Ammon's horn (tissue), 1 donor: ENCODE measurements around the gene PODNL1.

Experiments
- DNase-seq: peaks from one replicate; pipeline ENCODE4 v3.0.0-alpha.2; 2016; ENCODE audit warnings: low spot score

The PODNL1 gene, protein sequence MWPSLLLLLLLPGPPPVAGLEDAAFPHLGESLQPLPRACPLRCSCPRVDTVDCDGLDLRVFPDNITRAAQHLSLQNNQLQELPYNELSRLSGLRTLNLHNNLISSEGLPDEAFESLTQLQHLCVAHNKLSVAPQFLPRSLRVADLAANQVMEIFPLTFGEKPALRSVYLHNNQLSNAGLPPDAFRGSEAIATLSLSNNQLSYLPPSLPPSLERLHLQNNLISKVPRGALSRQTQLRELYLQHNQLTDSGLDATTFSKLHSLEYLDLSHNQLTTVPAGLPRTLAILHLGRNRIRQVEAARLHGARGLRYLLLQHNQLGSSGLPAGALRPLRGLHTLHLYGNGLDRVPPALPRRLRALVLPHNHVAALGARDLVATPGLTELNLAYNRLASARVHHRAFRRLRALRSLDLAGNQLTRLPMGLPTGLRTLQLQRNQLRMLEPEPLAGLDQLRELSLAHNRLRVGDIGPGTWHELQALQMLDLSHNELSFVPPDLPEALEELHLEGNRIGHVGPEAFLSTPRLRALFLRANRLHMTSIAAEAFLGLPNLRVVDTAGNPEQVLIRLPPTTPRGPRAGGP

DNA sequence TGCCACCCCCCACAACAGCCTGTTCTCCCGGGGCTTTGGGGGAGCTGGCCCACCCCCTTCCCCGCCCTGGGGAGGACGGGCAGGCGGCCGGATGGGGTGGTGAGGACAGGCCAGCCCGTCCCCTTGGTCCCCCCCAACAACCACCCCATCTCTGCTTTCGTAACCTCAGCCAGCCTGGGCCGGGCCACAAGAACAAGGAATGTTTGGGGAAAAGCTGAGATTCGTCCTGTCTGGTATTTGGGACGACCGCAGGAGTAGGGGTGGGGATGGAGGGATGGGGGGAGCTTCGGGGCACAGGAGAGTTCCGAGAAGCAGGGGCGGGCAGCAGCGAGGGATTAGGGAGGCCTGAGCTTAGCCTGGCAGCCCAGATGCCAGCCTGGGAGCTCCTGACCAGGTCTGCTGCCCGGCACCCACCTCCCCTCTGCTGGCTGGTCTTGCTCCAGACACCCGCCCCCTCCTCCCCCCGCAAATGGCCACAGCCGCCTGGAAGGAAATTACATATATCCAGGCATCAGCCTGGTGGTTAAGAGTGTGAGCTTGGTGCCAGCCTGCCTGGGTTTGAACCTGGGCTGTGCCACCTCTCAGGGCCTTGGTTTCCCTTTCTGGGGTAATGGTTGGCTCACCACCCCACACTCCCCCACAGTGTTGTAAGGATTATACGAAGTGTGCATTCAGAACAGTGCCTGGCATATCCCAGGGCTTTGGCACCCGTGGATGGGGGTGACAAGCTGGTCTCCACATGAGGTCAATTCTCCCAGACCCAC is at the start of gene PODNL1:
Gene PODNL1 (minus strand): TSS at position 117 of the 764 bp plus-strand sequence. CDS start 236 bp downstream, outside the sequence.
- no peak for DNase-seq

DNA sequence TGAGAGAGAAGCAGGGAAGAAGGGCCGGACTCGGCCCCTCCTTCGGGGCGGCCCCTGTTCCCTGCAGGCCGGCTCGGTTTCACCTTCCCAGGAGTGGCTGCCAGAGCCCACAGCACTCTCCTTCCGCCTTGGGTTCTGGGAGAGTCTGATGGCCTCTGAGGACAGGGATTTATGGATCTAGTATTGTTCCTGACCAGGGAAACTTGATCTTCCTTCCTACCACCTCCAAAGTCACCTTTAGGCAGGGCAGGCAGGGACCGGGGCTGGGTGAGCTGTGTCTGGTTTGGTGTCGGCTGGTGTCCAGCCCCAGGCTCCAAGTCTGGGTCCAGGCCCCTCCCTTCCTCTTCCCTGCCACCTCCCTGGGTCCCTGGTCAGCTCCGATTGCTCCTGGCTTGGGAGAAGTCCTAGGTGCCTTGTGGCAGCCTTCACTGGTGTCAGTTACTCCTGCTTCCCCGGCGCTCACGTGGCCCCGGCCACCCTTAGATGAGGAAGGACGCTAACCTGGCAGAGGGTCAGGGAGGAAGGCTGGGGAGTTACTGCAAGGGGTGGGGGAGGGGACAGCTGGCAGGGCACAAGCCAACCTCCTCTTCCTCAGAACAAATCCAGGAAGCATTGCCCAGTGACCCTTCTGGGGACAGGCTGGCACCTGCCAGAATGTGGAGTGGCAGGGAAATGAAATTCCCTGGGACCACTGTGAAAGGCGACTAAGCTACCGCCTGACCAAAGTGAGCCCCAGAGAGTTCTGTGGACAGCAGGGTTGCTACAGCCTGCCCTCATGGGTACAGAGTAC is 49.1 kb upstream of the PODNL1 start:
- peak; percentile 82 for DNase-seq

DNA sequence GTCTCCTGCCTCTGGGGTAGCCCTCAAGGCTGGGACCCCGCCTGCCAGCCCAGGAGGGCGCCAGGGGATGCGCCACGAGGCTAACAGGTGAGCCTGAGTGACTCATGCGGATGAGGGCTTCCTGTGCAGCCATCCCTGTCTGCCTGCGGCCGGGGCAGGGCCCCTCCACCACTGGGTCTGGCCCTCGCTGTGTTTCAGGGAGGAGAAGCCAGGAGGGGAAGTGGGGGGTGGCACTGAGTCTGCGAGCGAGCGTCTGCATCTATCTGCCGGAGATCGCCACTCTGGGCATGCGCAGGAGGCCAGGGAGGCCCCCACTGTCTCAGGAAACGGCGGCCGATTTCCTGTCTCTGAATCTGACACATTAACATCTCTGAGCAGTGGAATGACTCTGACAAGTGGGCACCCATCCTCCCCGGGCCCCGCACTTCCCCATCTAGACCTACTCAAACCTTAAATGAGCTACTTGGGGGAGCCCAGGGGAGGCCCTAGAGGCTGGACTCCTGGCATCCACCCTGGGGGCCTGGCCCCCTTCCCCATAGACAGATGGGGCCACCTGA is 48.2 kb upstream of the PODNL1 start:
- DNase-seq = peak; percentile 82

DNA sequence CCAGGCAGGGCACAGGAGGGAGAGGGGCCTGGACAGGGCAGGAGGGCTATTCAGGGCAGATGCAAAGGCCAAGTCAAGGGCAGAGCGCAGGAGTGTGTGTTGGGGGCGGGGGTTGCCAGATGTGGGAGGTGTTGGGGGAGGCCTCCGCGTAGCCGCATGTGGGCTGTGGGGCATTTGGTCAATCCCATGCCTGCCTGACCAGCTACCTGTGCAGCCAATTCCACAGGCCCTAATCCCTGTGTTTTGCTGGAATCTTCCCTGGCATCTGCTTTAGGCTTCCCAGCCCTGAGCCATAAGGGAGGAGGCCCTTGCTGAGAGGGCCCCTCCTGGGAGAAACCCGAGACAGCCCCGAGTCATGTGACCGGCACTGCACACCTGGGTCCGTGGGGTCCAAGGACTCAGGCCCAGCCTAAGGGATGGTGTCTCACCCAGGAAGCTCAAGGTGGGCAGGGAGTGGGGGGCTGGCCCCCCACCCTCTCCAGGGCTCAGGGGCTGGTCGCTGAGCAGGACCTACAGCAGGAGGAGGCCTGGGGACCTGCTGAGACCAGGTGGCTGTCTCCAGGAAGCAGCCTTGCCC is 47.6 kb upstream of the PODNL1 start:
- no peak for DNase-seq

DNA sequence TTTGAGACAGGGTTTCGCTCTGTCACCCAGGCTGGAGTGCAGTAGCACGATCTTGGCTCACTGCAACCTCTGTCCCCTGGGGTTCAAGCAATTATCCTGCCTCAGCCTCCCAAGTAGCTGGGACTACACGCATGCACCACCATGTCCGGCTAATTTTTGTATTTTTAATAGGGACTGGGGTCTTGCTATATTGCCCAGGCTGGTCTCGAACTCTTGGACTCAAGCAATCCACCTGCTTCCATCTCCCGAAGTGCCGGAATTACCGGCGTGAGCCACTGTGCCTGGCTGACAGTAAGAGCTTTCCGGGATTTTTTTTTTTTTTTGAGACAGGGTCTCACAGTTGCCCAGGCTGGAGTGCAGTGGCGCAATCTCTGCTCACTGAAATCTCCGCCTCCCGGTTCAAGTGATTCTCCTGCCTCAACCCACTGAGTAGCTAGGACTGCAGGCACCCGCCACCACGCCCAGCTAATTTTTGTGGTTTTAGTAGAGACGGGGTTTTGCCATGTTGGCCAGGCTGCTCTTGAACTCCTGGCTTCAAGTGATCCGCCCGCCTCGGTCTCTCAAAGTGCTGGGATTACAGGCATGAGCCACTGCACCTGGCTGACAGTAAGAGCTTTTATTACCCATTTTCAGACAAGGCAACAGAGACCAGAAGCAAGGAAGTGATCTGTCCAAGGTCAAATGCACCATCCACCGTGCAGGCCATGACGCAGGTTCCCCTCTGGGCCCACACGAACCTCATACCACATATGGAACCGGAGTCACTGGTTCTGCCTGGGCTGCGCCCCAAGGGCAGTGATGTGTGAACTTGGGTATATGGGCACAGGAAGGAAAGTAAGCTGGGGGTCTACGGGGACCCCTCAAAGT is 46.9 kb upstream of the PODNL1 start:
- DNase-seq = no peak

DNA sequence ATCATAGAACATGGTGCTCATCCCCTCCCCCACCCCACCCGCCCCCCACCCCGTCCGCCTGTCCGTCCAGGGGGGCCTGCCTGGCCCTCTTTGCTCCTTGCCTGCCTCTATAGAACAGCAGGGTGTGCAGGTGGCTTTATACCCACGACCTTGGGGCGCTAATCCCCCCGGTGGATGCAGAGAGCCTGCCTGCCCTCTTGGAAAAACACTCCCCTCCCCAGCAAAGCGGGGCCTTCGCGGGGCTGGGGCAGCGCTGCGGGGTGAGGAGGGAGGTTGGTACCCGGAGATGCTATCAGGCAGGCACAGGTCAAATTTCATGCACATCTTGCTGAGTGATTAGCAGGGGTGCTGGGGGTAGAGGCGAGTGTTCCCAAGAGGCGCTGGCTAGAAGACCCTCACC is 46.0 kb upstream of the PODNL1 start:
- no peak for DNase-seq

DNA sequence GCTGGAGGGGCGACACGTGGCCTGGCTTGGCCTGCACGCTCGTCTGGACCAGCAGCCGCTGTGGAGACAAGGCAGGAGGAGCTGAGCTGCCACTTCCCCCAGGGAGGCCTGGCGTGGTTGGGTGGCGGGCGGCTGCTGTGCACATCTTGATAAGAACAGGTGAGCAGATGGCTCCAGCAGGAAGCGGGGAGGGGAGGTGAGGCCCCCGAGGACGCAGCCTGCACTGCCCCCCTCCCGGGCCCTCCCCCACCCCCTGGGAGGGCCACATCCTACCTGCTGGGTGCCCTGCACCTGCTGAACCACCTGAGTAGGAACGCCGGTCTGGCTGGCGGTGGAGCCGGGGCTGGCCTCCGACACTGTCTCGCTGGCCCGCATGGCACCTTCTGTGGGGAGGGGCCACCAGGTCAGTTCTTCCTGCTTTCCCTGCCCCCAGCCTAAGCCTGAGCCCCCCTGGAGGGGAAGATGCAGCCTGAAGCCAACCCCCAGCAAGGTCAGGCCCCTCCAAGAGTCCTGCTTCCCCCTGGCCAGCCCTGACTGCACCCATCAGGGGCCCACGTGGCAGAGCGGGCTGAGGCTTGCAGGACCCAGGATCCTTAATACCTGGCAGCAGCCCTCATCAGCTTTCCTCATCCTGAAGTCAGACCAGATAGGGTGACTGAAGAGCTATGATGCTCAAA is 45.1 kb upstream of the PODNL1 start:
- no peak for DNase-seq

DNA sequence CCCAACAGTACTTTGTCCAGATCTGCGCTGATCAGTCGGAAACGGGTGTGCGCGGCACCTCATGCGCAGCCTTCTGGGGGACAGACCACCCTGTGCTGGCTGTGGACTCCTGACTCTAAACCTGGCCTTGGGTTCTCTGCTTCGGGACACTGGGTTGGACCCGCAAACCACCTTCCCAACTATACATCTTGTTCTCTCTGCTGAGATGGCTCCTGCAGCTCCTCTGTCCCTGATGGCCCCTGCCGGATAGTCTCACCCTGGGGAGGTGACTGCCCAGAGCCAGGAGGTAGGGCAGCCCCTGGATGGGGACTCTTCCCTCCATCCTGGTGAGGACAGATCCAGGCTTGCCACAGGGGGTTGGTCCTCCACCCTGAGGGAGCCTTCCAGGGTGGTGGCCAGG is 44.6 kb upstream of the PODNL1 start:
- no peak for DNase-seq

DNA sequence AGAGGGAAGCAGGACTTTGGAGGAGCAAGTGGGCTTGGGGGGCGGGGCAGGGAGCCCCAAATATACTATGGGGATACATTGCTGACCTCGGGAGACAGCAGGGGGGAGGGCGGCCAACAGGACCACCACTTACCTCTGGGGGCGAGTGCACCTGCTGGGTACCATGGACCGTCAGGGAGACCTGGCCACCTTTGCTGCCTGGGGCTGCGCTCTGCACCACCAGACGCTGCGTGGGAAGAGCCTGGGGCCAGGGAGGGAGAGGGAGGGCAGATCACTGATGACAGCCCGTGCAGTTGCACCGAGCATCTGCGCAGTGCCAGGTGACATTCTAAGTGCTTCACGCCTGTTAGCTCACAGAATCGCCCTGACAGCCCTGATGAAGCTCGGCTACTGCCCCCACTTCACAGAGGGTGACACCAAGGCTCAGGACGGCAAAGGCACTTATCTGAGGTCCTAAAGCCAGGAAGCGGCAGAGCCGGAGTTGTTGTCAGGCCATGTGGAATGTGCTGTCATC is 43.8 kb upstream of the PODNL1 start:
- no peak for DNase-seq

DNA sequence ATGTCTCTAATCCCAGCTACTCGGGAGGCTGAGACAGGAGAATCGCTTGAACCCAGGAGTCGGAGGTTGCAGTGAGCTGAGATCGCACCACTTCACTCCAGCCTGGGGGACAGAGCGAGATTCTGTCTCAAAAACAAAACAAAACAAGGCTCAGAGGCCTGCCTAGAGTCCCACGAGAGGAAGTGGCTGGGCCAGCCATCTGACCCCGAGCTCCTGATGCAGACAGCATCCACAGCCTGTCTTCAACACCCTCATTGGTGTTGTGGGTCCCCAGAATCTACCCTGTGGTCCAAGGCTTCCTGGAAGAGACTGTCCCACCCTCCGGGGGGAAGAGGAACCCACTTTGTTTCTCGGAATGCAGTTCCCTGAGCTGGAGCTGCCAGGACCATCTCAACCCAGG is 43.2 kb upstream of the PODNL1 start:
- DNase-seq = no peak

DNA sequence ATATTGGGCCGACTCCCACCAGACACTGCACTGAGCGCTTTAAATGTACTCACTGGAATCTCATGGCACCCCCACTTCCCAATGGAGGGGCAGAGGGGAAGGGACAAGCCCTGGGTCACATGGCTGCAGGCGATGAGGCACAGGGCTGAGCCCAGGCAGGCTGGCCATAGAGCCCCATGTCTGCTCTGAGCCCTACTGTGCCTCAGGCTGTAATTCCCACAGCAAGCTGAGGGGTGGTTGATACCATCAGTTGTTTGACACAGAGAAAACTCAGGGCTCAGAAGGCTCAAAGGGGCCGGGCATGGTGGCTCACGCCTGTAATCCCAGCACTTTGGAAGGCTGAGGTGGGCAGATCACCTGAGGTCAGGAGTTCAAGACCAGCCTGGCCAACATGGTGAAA is 42.8 kb upstream of the PODNL1 start:
- no peak for DNase-seq

DNA sequence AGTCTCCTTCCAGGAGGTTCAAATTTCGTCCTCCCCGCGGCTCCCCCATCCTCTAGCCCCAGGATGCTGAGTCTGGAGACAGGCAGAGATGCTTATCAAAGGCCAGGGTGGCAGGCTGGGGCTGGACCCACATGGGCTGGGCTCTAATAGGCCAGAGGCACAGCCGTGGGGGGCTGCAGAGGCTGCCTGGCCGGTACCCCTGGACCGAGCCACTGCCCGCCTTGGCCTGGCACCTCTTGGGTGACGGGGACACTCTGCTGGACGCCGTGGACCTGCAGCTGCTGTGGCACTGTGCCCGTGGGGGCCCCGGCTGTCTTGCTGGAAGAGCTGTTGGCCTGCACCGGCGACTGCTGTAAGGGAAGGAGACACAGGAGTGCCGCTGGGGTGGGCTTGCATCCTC is 42.1 kb upstream of the PODNL1 start:
- no peak for DNase-seq

DNA sequence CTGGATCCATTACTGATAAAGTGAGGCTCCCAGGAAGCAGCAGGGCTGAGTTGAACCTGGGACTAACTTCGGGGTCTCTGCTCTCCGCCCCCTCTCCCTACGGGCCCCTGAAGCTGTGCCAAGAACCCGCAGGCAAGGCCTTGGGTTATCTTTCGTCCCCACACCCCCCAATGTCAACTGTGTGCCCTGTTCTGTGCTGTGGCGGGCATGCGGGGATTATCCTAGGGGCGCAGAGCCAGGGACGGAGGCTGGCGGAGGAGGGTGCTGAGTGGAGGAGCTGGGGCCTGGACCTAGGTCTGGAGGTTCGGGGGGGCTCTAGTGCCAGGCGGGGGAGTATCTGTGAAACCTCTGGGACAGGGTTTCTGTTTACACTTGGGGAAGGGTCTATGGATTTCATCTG is 41.5 kb upstream of the PODNL1 start:
- no peak for DNase-seq

DNA sequence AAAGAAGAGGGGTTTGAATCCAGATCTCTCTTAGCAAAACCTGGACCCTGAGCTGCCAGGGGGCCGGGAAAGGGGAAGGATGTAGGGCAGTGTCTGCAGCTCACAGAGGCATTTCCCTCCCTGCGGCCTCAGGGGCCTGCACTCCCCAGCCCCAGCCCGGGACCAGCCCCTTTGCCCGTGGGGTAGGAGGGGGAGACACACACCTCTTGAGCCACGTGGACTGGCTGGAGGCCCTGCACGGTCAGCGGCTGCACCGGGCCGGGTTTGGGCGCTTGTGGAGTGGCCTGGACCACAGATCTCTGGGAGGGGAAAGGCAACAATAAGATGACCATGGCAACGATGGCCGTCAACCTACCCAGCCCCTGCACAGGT is 41.0 kb upstream of the PODNL1 start:
- no peak for DNase-seq

DNA sequence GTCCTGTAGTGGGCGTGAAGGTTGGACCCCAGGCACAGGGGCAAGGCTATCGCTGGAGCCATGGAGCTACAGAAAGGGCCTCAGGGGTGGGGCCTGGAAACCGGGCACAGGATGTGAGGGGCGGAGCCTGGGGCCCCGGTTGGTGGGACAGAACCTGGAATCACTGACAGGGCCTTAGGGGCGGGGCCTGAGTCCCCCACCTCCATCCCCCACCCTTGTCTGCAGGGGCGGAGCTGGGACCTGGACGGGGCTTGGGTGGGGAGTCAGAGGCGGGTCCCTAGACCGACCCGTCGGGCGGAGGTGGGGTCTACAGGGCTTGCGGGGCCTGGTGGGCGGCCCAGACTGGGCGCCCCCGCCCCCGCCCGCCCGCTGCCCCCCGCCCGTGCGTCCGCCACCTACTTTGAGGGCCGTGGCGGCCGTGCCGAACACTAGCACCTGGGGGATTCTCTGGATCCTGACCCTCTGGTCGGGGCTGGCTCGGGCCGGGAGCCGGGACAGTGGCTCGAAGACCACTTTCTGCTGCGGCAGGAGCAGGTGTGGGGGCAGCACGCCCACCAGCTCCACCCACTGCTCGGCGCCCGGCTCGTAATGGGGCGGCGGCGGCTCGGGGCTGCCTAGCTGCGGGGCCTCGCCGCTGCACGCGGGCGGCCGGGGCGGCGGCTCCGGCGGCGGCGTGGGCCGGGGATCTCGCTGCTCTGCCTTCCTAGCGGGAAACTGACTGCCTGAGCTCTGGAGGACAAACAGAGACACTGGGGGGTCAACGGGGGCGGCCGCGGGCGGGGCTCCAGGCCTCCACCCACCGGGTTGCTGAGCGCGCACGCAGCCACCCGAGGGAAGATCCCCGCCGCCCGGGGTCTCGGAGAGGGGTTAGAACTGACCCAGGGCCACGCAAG is 40.4 kb upstream of the PODNL1 start:
- DNase-seq = peak; percentile 71

DNA sequence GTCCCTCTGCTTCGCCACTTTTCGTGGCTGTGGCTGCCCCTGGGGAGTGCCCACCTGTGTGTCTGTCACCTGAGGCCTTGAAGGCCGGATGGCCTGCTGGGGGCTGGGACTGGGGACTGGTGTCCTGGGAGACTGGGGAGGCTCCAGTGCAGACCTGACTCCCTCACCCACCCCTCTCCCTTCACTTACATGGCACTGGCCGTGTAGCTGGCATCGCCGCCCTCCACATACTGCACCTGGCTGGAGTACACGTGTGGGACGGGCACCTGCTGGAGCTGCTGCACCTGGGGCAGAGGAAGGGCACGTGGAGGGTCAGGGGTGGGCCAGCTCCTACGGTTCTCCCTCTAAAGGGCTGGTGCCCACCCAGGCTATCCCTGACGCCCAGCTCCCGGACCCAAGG is 39.6 kb upstream of the PODNL1 start:
- DNase-seq = no peak

DNA sequence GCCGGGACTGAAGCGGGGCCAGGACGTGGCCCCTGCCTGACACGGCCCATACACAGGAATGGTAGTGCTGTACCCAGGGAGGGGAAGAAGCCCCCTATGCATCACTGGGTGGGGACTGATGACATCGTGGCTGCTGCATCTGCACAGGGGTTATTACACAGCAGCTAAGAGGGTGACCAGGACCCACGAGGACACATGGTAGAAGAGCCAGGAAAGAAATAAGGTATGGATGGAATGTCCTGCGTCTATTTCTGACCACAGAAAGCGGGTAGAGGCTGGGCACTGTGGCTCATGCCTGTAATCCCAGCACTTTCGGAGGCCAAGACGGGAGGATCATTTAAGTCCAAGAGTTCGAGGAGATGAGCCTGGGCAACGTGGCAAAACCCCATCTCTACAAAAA is 38.2 kb upstream of the PODNL1 start:
- no peak for DNase-seq

DNA sequence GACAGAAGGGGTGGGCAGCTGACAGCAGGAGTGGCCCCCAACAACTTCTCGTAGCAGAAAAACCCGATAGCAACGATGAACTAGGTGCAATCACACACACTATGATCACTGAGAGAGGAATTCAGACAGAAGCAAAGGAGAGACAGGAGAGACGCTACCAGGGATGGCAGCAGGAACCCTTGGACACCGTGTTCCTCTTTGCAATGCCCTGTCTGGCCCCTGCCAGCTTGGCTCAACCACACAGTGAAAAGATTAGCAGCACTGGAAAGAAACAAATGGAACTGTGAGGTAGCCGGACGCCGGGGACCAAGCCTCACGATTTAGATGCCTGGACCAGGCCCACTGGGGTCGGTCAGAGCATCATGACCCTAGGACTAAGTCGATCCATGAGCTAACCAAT is 37.7 kb upstream of the PODNL1 start:
- DNase-seq = no peak

DNA sequence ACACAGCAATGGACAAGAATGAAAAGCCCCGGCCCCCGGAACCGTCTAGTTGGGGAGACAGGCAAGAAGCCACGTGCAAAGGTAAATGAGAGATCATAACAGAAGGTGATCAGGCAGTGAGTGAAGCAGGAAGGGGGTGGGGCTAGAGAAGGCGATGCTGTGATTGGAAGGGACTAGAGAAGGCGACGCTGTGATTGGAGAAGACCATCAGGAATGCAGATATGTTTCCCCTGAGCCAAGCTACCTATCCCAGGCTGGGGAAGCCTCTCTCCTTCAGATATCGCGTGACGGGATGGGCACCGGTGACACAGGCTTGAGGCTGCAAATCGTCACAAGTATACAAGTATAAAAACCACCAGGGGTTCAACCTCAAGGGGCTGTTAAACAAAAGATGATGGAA is 35.9 kb upstream of the PODNL1 start:
- DNase-seq = no peak
